ENCODE data around the gene KLKB1.

GRCh38 chr4:186299291-186299690, 72.0 kb downstream of the KLKB1 start:
- no peak for TF ChIP-seq CTCF (IDR thresholded peaks at IDR 0.05)
- TF ChIP-seq ZFX (IDR thresholded peaks at IDR 0.05; ENCODE audit: borderline replicate concordance), result no peak
